Measurements from ENCODE around the gene R3HDM4. TPM values are rescaled to one million over a fixed set of nuclear protein-coding genes. Genes with fewer than 3 reads are reported as not detected.

Gene R3HDM4
- total and polyA plus RNA-seq, 2 donors from 2014 or later, result 47.4 to 71.4 TPM

- Histone ChIP-seq H3K27me3 (ENCODE audit: control insufficient read depth, insufficient read depth, low read length) (peaks cover 2% of the 10 kb centered on the region), H3K4me1 (ENCODE audit: control insufficient read depth in 2 of 3, insufficient read depth in 2 of 3, low read depth in 1 of 3, low read length in 3 of 3) (peaks cover 0 to 9% (median 0%) of the 10 kb centered on the region in 3 donors), H3K4me3 (ENCODE audit: low read length in 3 of 3) (no peak overlapping the region), H3K9ac (ENCODE audit: low read length in 3 of 3) (no peak overlapping the region), H3K27ac (ENCODE audit: low read depth in 2 of 2, low read length in 2 of 2) (no peak overlapping the region), H3K9me3 (ENCODE audit: control insufficient read depth in 2 of 3, insufficient read depth in 1 of 3, low read length in 3 of 3) (no peaks in the 10 kb centered on the region), H3K36me3 (ENCODE audit: control insufficient read depth in 2 of 3, insufficient read depth in 3 of 3, low read length in 3 of 3) (no peaks in the 10 kb centered on the region)
- no peak for FAIRE-seq
- TF ChIP-seq CTCF (IDR thresholded peaks at IDR 0.05; ENCODE audit: borderline replicate concordance, extremely low read depth, insufficient read depth), result no peak
- DNase-seq, result peak in 1 of 5 donors; percentile 57
- intact Hi-C loops (cut with DNase I), result no loop called here
Measured at GRCh38 chr19:848386-848921, 64.6 kb downstream of the R3HDM4 start.

Other genes with a start within 250 kb of the R3HDM4 start
- 63.0 TPM for gene FSTL3, start 236.8 kb downstream of the R3HDM4 start, total RNA-seq
- 23.9 TPM for gene FSTL3, start 236.8 kb downstream of the R3HDM4 start, polyA plus RNA-seq (ENCODE audit: insufficient read depth, low read depth, low replicate concordance)
- not detected for gene PRSS57, start 217.8 kb downstream of the R3HDM4 start, total RNA-seq
- not detected for gene PRSS57, start 217.8 kb downstream of the R3HDM4 start, polyA plus RNA-seq (ENCODE audit: insufficient read depth, low read depth, low replicate concordance)
- 49.4 TPM for gene PALM, start 204.3 kb downstream of the R3HDM4 start, total RNA-seq
- 92.3 TPM for gene PALM, start 204.3 kb downstream of the R3HDM4 start, polyA plus RNA-seq (ENCODE audit: insufficient read depth, low read depth, low replicate concordance)
- gene MISP, start 162.1 kb downstream of the R3HDM4 start, total RNA-seq, result 17.8 TPM
- 19.6 TPM for gene MISP, start 162.1 kb downstream of the R3HDM4 start, polyA plus RNA-seq (ENCODE audit: insufficient read depth, low read depth, low replicate concordance)
- gene PTBP1, start 115.8 kb downstream of the R3HDM4 start, total RNA-seq, result 339 TPM
- 102 TPM for gene PTBP1, start 115.8 kb downstream of the R3HDM4 start, polyA plus RNA-seq (ENCODE audit: insufficient read depth, low read depth, low replicate concordance)
- not detected for gene PLPPR3, start 91.3 kb downstream of the R3HDM4 start, total RNA-seq
- not detected for gene PLPPR3, start 91.3 kb downstream of the R3HDM4 start, polyA plus RNA-seq (ENCODE audit: insufficient read depth, low read depth, low replicate concordance)
- gene AZU1, start 85.4 kb downstream of the R3HDM4 start, total RNA-seq, result 0.50 TPM
- gene AZU1, start 85.4 kb downstream of the R3HDM4 start, polyA plus RNA-seq (ENCODE audit: insufficient read depth, low read depth, low replicate concordance), result not detected
- gene PRTN3, start 72.2 kb downstream of the R3HDM4 start, total RNA-seq, result not detected
- not detected for gene PRTN3, start 72.2 kb downstream of the R3HDM4 start, polyA plus RNA-seq (ENCODE audit: insufficient read depth, low read depth, low replicate concordance)
- 0.85 TPM for gene ELANE, start 60.9 kb downstream of the R3HDM4 start, total RNA-seq
- gene ELANE, start 60.9 kb downstream of the R3HDM4 start, polyA plus RNA-seq (ENCODE audit: insufficient read depth, low read depth, low replicate concordance), result not detected
- 35.1 TPM for gene CFD, start 53.6 kb downstream of the R3HDM4 start, total RNA-seq
- 4.6 TPM for gene CFD, start 53.6 kb downstream of the R3HDM4 start, polyA plus RNA-seq (ENCODE audit: insufficient read depth, low read depth, low replicate concordance)
- gene MED16, start 20.0 kb downstream of the R3HDM4 start, total RNA-seq, result 56.5 TPM
- 72.1 TPM for gene MED16, start 20.0 kb downstream of the R3HDM4 start, polyA plus RNA-seq (ENCODE audit: insufficient read depth, low read depth, low replicate concordance)
- not detected for gene RNU6-9, start 19.7 kb downstream of the R3HDM4 start, total RNA-seq
- gene RNU6-9, start 19.7 kb downstream of the R3HDM4 start, polyA plus RNA-seq (ENCODE audit: insufficient read depth, low read depth, low replicate concordance), result not detected
- gene KISS1R, start 4.1 kb upstream of the R3HDM4 start, total RNA-seq, result 0.69 TPM
- gene KISS1R, start 4.1 kb upstream of the R3HDM4 start, polyA plus RNA-seq (ENCODE audit: insufficient read depth, low read depth, low replicate concordance), result not detected
- 16.9 TPM for gene ARID3A, start 12.8 kb upstream of the R3HDM4 start, total RNA-seq
- 5.6 TPM for gene ARID3A, start 12.8 kb upstream of the R3HDM4 start, polyA plus RNA-seq (ENCODE audit: insufficient read depth, low read depth, low replicate concordance)
- gene WDR18, start 71.1 kb upstream of the R3HDM4 start, total RNA-seq, result 40.3 TPM
- gene WDR18, start 71.1 kb upstream of the R3HDM4 start, polyA plus RNA-seq (ENCODE audit: insufficient read depth, low read depth, low replicate concordance), result 77.2 TPM
- gene GRIN3B, start 87.2 kb upstream of the R3HDM4 start, total RNA-seq, result 0.44 TPM
- 0.15 TPM for gene GRIN3B, start 87.2 kb upstream of the R3HDM4 start, polyA plus RNA-seq (ENCODE audit: insufficient read depth, low read depth, low replicate concordance)
- gene TMEM259, start 107.9 kb upstream of the R3HDM4 start, total RNA-seq, result 180 TPM
- 129 TPM for gene TMEM259, start 107.9 kb upstream of the R3HDM4 start, polyA plus RNA-seq (ENCODE audit: insufficient read depth, low read depth, low replicate concordance)
- not detected for gene RNU6-2, start 108.3 kb upstream of the R3HDM4 start, total RNA-seq
- not detected for gene RNU6-2, start 108.3 kb upstream of the R3HDM4 start, polyA plus RNA-seq (ENCODE audit: insufficient read depth, low read depth, low replicate concordance)
- 131 TPM for gene CNN2, start 113.4 kb upstream of the R3HDM4 start, total RNA-seq
- 64.1 TPM for gene CNN2, start 113.4 kb upstream of the R3HDM4 start, polyA plus RNA-seq (ENCODE audit: insufficient read depth, low read depth, low replicate concordance)
- 20.4 TPM for gene ABCA7, start 126.9 kb upstream of the R3HDM4 start, total RNA-seq
- 11.7 TPM for gene ABCA7, start 126.9 kb upstream of the R3HDM4 start, polyA plus RNA-seq (ENCODE audit: insufficient read depth, low read depth, low replicate concordance)
- 50.0 TPM for gene ARHGAP45, start 153.9 kb upstream of the R3HDM4 start, total RNA-seq
- gene ARHGAP45, start 153.9 kb upstream of the R3HDM4 start, polyA plus RNA-seq (ENCODE audit: insufficient read depth, low read depth, low replicate concordance), result 11.8 TPM
- gene POLR2E, start 182.2 kb upstream of the R3HDM4 start, total RNA-seq, result 158 TPM
- gene POLR2E, start 182.2 kb upstream of the R3HDM4 start, polyA plus RNA-seq (ENCODE audit: insufficient read depth, low read depth, low replicate concordance), result 189 TPM
- 268 TPM for gene GPX4, start 190.8 kb upstream of the R3HDM4 start, total RNA-seq
- 966 TPM for gene GPX4, start 190.8 kb upstream of the R3HDM4 start, polyA plus RNA-seq (ENCODE audit: insufficient read depth, low read depth, low replicate concordance)